PC-9 (cell line): Measurements from ENCODE around the gene BCL11B. TPM values are rescaled to one million over a fixed set of nuclear protein-coding genes. Genes with fewer than 3 reads are reported as not detected.

Experiments used
- BruUV-seq: library from RNA; stranded (reverse); fragments of 400-500 nt; replicated peaks from 2 replicates; lab custom pipeline; 2021; lab: Mats Ljungman, UMichigan
- CTCF ChIA-PET: fragments of 300-600 bp; sonication (Branson Sonifier 250); formaldehyde crosslinking; loops from one replicate; lab custom pipeline; 2022; ENCODE audit warnings: antibody characterized with exemption; lab: Charles Lee
- POLR2A ChIA-PET: fragments of 300-600 bp; sonication (Branson Sonifier 250); formaldehyde crosslinking; loops from one replicate; lab custom pipeline; 2022; ENCODE audit warnings: antibody characterized with exemption; ENCODE audit not compliant: unreplicated experiment; lab: Charles Lee
- DNase-seq, 2 experiments: peaks; one replicate each; pipeline versions ENCODE4 v3.0.0 to v3.0.0-alpha.2; 2015 to 2022; ENCODE audit warnings: mixed read lengths in 1 of 2
- H2AFZ ChIP-seq: fragments of 200-600 bp; sonication (generic); 2 replicates; pipeline ENCODE4 v1.8.1; 2017; ENCODE audit warnings: antibody characterized with exemption
- H3F3A ChIP-seq: fragments of 200-600 bp; sonication (generic); 2 replicates; pipeline ENCODE4 v1.8.1; 2017; ENCODE audit warnings: antibody characterized with exemption, mild to moderate bottlenecking, low read depth; ENCODE audit not compliant: insufficient read depth
- H3K27ac ChIP-seq: fragments of 200-600 bp; sonication (generic); 2 replicates; pipeline ENCODE4 v1.6.1; 2016; ENCODE audit warnings: mixed run types
- H3K27me3 ChIP-seq: fragments of 200-600 bp; sonication (generic); 2 replicates; pipeline ENCODE4 v1.6.1; 2016; ENCODE audit warnings: low read depth, mixed run types; ENCODE audit not compliant: insufficient read depth
- H3K36me3 ChIP-seq: fragments of 200-600 bp; sonication (generic); 2 replicates; pipeline ENCODE4 v1.6.1; 2016; ENCODE audit warnings: low read depth, mixed run types
- H3K4me1 ChIP-seq: fragments of 200-600 bp; sonication (generic); replicated peaks from 2 replicates; pipeline ENCODE4 v1.6.1; 2016; ENCODE audit warnings: mixed run types; ENCODE audit not compliant: insufficient read depth
- H3K4me2 ChIP-seq: fragments of 200-600 bp; sonication (generic); 2 replicates; pipeline ENCODE4 v1.6.1; 2017; ENCODE audit warnings: mixed run types
- H3K4me3 ChIP-seq: fragments of 200-600 bp; sonication (generic); 2 replicates; pipeline ENCODE4 v1.6.1; 2016; ENCODE audit warnings: mixed run types
- H3K79me2 ChIP-seq: fragments of 200-600 bp; sonication (generic); 2 replicates; pipeline ENCODE4 v1.6.1; 2017; ENCODE audit warnings: low read depth, mixed run types
- H3K9me2 ChIP-seq: fragments of 200-600 bp; sonication (generic); 2 replicates; pipeline ENCODE4 v1.8.1; 2017; ENCODE audit warnings: mild to moderate bottlenecking; ENCODE audit not compliant: insufficient read depth
- H3K9me3 ChIP-seq: fragments of 200-600 bp; sonication (generic); 2 replicates; pipeline ENCODE4 v1.8.1; 2016; ENCODE audit warnings: low read depth; ENCODE audit not compliant: insufficient read depth
- H4K20me1 ChIP-seq: fragments of 200-600 bp; sonication (generic); 2 replicates; pipeline ENCODE4 v1.8.1; 2017; ENCODE audit not compliant: insufficient read depth
- EZH2 ChIP-seq: fragments of 200-600 bp; sonication (generic); IDR thresholded peaks from 2 replicates; pipeline ENCODE4 v1.8.0; 2017; ENCODE audit warnings: antibody characterized with exemption, low read depth
- intact Hi-C: fragments of 100-400 bp; cut with micrococcal nuclease; formaldehyde crosslinking; loops from one replicate; pipeline ENCODE4 v1.10.0; 2022; ENCODE audit not compliant: unreplicated experiment
- total RNA-seq: library from RNA; stranded (reverse); gene quantifications from 2 replicates; pipeline ENCODE4 v1.2.3, GENCODE V29; 2021
- TF ChIP-seq, protein P1 (sequence below): fragments of 200-600 bp; sonication (generic); conservative IDR thresholded peaks from 2 replicates; pipeline ENCODE4 v1.6.1; 2017; ENCODE audit warnings: mixed run types, antibody characterized with exemption, mild to moderate bottlenecking, moderate library complexity

Gene BCL11B
- total RNA-seq, 1 experiment from 2014 or later, result not detected

DNA sequence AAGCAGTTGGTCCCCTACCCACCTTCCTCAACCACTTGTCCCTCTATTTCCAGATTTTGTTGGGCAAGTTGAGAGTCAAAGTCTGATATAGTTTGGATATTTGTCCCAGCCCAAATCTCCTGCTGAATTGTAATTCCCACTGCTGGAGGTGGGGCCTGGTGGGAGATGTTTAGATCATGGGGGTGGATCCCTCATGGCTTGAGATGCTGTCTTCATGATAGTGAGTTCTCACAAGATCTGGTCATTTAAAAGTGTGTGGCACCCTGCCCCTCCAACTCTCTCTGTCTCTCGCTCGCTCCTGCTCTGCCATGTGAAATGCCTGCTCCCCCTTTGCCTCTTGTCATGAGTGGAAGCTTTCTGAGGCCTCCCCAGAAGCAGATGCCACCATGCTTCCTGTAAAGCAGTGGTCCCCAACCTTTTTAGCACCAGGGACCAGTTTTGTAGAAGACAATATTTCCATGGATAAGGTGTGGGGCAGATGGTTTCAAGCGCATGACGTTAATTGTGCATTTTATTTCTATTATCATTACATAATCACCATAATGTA, 37.3 kb upstream of the BCL11B start:
- intact Hi-C loops, result no loop called here
- ChIA-PET CTCF (no interaction called here), POLR2A (no interaction called here)
- Histone ChIP-seq H3K36me3 (no peaks in the 10 kb centered on the region), H3K27me3 (peaks cover 18% of the 10 kb centered on the region; the same call in 1 of the 2 replicates), H3K4me2 (no peak overlapping the region), H3K79me2 (no peaks in the 10 kb centered on the region), H3F3A (no peaks in the 10 kb centered on the region), H3K4me3 (no peak overlapping the region), H2AFZ (no peak overlapping the region), H3K4me1 (no peaks in the 10 kb centered on the region), H3K9me2 (no peaks in the 10 kb centered on the region), H4K20me1 (no peaks in the 10 kb centered on the region), H3K9me3 (no peaks in the 10 kb centered on the region), H3K27ac (no peak overlapping the region)
- no peak for DNase-seq
- no TSS peak for BruUV-seq
- TF ChIP-seq, protein P1, sequence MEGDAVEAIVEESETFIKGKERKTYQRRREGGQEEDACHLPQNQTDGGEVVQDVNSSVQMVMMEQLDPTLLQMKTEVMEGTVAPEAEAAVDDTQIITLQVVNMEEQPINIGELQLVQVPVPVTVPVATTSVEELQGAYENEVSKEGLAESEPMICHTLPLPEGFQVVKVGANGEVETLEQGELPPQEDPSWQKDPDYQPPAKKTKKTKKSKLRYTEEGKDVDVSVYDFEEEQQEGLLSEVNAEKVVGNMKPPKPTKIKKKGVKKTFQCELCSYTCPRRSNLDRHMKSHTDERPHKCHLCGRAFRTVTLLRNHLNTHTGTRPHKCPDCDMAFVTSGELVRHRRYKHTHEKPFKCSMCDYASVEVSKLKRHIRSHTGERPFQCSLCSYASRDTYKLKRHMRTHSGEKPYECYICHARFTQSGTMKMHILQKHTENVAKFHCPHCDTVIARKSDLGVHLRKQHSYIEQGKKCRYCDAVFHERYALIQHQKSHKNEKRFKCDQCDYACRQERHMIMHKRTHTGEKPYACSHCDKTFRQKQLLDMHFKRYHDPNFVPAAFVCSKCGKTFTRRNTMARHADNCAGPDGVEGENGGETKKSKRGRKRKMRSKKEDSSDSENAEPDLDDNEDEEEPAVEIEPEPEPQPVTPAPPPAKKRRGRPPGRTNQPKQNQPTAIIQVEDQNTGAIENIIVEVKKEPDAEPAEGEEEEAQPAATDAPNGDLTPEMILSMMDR, result no peak
- TF ChIP-seq EZH2, result no peak

- H3K9me2 ChIP-seq, result no peaks in the 10 kb centered on the region
- H3K27ac ChIP-seq, result no peak overlapping the region
- H3K4me3 ChIP-seq, result no peak overlapping the region
- no peaks in the 10 kb centered on the region for H3K36me3 ChIP-seq
- BruUV-seq, result no TSS peak
- no peak overlapping the region for H2AFZ ChIP-seq
- intact Hi-C loops, result no loop called here
- no peaks in the 10 kb centered on the region for H3K9me3 ChIP-seq
- POLR2A ChIA-PET, result no interaction called here
- H3K4me1 ChIP-seq, result no peaks in the 10 kb centered on the region
- no peak overlapping the region for H3K4me2 ChIP-seq
- TF ChIP-seq, protein P1, result no peak
- TF ChIP-seq EZH2, result no peak
- peaks cover 11% of the 10 kb centered on the region for H3K27me3 ChIP-seq
- CTCF ChIA-PET, result interaction anchor here (0.7 kb wide), 1 partner anchor 16 kb away, joined by 9 read pairs; no protein-coding TSS in a partner anchor
- H4K20me1 ChIP-seq, result no peaks in the 10 kb centered on the region
- no peaks in the 10 kb centered on the region for H3F3A ChIP-seq
- H3K79me2 ChIP-seq, result no peaks in the 10 kb centered on the region
- no peak for DNase-seq
Observed at GRCh38 chr14:99304208-99304607, 32.2 kb upstream of the BCL11B start.

- Histone ChIP-seq H3K4me1 (no peaks in the 10 kb centered on the region), H2AFZ (no peak overlapping the region), H3K4me2 (no peak overlapping the region), H3K79me2 (no peaks in the 10 kb centered on the region), H3K36me3 (no peaks in the 10 kb centered on the region), H3K27ac (no peak overlapping the region), H3K9me3 (no peaks in the 10 kb centered on the region), H3K27me3 (peaks cover 23% of the 10 kb centered on the region), H3K9me2 (no peaks in the 10 kb centered on the region), H3F3A (no peaks in the 10 kb centered on the region), H3K4me3 (no peak overlapping the region), H4K20me1 (no peaks in the 10 kb centered on the region)
- ChIA-PET POLR2A (no interaction called here), CTCF (no interaction called here)
- no peak for DNase-seq
- intact Hi-C loops, result no loop called here
- TF ChIP-seq, protein P1, result no peak
- TF ChIP-seq EZH2, result no peak
- no TSS peak for BruUV-seq
Observed at GRCh38 chr14:99300190-99300589, 28.2 kb upstream of the BCL11B start.
